Lower lobe of right lung (tissue), 2 donors: Measurements from ENCODE around the gene ASB18. TPM values are rescaled to one million over a fixed set of nuclear protein-coding genes. Genes with fewer than 3 reads are reported as not detected.

ENCODE experiments used
- ATAC-seq, 2 donors: fragments of 200-7000 bp; cut with Tn5 transposase; one replicate each; pipeline ENCODE4 v1.9.1; 2020 to 2022; ENCODE audit warnings: mild to moderate bottlenecking in 2 of 2, moderate library complexity in 2 of 2
- DNase-seq: peaks from one replicate; pipeline ENCODE4 v3.0.0-alpha.2; 2020
- H3K27ac ChIP-seq: fragments of 200-600 bp; one replicate; pipeline ENCODE4 v1.8.0; 2022
- H3K27me3 ChIP-seq: fragments of 200-600 bp; one replicate; pipeline ENCODE4 v1.8.0; 2022; ENCODE audit warnings: low read depth
- H3K36me3 ChIP-seq: fragments of 200-600 bp; one replicate; pipeline ENCODE4 v1.8.0; 2022; ENCODE audit warnings: mild to moderate bottlenecking
- H3K4me1 ChIP-seq: fragments of 200-600 bp; one replicate; pipeline ENCODE4 v1.8.0; 2022
- H3K4me3 ChIP-seq: fragments of 200-600 bp; one replicate; pipeline ENCODE4 v1.8.0; 2022; ENCODE audit warnings: mild to moderate bottlenecking
- H3K9me3 ChIP-seq: fragments of 200-600 bp; one replicate; pipeline ENCODE4 v1.8.0; 2022
- intact Hi-C: fragments of 100-400 bp; cut with DNase I; formaldehyde crosslinking; loops from one replicate; pipeline ENCODE4 v1.11.0; 2022
- total RNA-seq: library from RNA; stranded (reverse); fragmentation: NEBNext Ultra II Directional; extraction: Animal tissue kit (Norgen Biotek cat#: 25700); gene quantifications from one replicate; pipeline ENCODE4 v1.2.1, GENCODE V29; 2021
- TF ChIP-seq, protein P1 (sequence below): fragments of 200-600 bp; IDR thresholded peaks from one replicate; pipeline ENCODE4 v1.8.0; 2022; ENCODE audit warnings: antibody characterized with exemption, mild to moderate bottlenecking
- donor health status: DM: no; HTN: yes; CAD: no; lungs with severe emphysema.

The ASB18 gene
- total RNA-seq, 1 donor from 2014 or later = not detected

DNA sequence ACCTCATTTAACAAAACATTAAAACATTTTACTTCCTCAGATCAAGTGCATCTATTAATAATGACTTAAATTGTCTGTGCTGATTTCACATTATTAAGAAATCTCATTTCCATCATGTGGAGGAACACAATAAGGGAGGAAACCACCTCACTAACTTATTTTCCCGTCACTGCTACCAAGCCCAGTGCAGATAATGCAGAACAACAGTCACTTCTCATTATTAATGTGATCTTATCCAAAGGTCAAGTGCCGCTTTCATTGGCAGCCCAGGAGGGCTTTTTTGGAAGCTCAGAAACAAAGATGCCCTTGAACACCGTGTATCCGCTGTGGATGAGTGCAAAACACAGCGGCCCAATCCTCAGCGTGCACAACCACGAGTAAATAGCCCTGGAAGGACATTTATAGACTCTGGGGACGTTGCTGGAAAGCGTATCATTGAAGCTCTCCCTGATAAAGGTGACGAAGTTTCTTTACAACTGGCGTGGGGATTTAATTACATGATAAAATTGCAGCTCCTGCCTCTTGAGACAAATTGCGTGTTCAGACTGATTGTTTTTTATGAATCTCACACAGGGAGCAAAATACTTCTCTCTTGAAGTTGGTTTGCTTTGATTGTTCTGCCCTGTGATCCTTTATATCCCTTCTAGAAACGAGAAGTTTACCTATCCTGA lies 13.2 kb downstream of the ASB18 start:
- Histone ChIP-seq H3K4me1 (no peaks in the 10 kb centered on the region), H3K9me3 (no peaks in the 10 kb centered on the region), H3K4me3 (no peak overlapping the region), H3K36me3 (no peaks in the 10 kb centered on the region), H3K27ac (no peak overlapping the region), H3K27me3 (peaks cover 6% of the 10 kb centered on the region)
- DNase-seq (no peak), ATAC-seq (no peak)
- intact Hi-C loops = no loop called here
- TF ChIP-seq, protein P1, sequence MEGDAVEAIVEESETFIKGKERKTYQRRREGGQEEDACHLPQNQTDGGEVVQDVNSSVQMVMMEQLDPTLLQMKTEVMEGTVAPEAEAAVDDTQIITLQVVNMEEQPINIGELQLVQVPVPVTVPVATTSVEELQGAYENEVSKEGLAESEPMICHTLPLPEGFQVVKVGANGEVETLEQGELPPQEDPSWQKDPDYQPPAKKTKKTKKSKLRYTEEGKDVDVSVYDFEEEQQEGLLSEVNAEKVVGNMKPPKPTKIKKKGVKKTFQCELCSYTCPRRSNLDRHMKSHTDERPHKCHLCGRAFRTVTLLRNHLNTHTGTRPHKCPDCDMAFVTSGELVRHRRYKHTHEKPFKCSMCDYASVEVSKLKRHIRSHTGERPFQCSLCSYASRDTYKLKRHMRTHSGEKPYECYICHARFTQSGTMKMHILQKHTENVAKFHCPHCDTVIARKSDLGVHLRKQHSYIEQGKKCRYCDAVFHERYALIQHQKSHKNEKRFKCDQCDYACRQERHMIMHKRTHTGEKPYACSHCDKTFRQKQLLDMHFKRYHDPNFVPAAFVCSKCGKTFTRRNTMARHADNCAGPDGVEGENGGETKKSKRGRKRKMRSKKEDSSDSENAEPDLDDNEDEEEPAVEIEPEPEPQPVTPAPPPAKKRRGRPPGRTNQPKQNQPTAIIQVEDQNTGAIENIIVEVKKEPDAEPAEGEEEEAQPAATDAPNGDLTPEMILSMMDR = no peak

DNA sequence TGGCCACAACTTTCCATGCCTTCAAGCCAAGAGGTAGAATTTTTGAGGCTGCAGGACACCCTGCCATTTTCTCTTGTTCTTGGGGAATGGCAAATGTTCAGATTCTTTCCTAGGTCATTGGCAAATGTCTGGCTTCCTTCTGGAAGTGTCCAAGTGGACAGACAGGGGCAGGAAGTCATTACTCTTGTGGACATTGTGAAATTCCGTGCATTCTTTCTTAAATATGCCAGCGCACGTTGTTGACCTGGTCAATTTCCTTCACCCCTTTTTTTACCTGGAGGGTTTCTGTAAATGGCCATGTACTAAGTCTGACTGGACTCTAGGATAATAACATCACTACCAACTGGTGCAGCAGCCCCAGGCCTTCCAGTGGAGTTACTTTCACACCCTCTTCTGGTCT lies 13.9 kb downstream of the ASB18 start:
- intact Hi-C loops = no loop called here
- Histone ChIP-seq H3K27ac (no peak overlapping the region), H3K36me3 (no peaks in the 10 kb centered on the region), H3K4me1 (no peaks in the 10 kb centered on the region), H3K9me3 (no peaks in the 10 kb centered on the region), H3K4me3 (no peak overlapping the region), H3K27me3 (peaks cover 6% of the 10 kb centered on the region)
- no peak for ATAC-seq
- DNase-seq = no peak
- TF ChIP-seq, protein P1 = no peak

DNA sequence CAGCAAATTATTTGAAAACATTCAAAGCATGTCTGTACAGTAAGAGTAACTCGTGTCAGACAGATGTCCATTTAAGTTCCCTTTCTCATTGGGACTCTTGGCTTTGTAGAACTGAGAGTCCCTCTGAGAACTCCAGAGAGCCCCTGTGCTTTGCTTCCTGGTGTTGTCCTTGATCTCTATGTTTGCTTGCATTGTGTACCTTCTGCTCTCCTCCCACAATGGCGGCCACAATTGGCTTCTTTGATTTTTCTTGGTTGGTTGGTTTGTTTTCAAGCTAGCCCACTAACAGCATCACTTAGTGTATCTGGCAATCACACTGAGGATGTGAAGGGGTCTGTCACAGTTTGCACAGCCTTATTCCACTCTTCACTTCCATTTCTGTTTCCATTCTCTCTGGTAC lies 15.1 kb downstream of the ASB18 start:
- intact Hi-C loops = no loop called here
- H3K27ac ChIP-seq = no peak overlapping the region

DNA sequence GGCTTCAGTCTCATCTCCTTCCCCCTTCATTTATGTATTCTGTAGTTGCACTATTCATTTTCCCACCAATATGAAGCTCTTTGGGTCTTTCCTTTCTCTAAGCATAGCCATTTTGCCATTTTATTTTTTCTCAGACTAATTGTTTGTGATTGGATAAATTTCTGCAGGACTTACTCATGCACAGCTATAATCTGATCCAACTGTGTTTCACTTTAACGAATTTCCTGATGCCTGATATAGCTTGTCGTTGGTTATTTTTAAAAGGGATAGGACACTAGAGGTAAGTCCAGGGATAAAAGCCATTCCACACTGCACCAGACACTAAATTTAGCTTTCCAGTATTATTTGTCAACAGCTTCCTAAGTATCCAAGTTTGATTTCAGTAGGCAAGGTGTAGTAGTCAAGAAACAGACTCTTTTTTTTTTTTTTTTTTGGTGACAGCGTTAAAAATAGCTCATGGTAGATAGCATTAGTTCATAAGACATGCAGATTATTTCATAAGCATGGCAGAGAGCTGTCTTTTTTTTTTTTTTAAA lies 17.4 kb downstream of the ASB18 start:
- H3K9me3 ChIP-seq = no peaks in the 10 kb centered on the region
- H3K27ac ChIP-seq = no peak overlapping the region
- ATAC-seq = no peak
- TF ChIP-seq, protein P1 = no peak
- no peaks in the 10 kb centered on the region for H3K36me3 ChIP-seq
- intact Hi-C loops = no loop called here
- H3K4me3 ChIP-seq = no peak overlapping the region
- H3K27me3 ChIP-seq = peaks cover 6% of the 10 kb centered on the region
- DNase-seq = no peak
- H3K4me1 ChIP-seq = no peaks in the 10 kb centered on the region

More for the DNA sequence above, 15.1 kb downstream of the ASB18 start:
- Histone ChIP-seq H3K36me3 (no peaks in the 10 kb centered on the region), H3K27me3 (peaks cover 6% of the 10 kb centered on the region), H3K4me1 (no peaks in the 10 kb centered on the region), H3K9me3 (no peaks in the 10 kb centered on the region), H3K4me3 (no peak overlapping the region)
- no peak for ATAC-seq
- DNase-seq = no peak
- TF ChIP-seq, protein P1 = no peak

DNA sequence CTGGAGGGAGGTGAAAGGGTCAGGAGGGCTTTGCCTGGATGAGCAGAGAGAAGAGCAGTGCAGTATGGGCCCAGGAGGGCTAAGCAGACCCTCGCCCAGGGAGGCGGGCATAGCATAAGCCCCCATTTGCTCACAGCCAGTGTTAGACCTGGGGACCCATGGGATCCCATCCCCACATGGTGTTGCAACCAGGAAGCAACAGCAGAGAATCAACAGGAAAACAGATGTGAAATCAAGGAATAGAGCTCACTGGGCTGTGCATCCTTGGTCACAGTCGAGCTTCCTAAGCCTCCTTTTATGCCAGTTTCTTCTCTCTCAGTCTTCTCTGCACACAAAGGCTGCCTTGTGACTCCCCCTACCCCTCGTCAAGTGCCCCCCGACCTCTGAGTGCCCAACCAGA lies 19.9 kb downstream of the ASB18 start:
- Histone ChIP-seq H3K27me3 (peaks cover 16% of the 10 kb centered on the region), H3K36me3 (no peaks in the 10 kb centered on the region), H3K4me3 (no peak overlapping the region), H3K27ac (no peak overlapping the region), H3K4me1 (no peaks in the 10 kb centered on the region), H3K9me3 (no peaks in the 10 kb centered on the region)
- ATAC-seq = no peak
- DNase-seq = no peak
- TF ChIP-seq, protein P1 = no peak
- intact Hi-C loops = no loop called here
